Panc1 (cell line): ENCODE data around the gene KLRC4.

Experiments
- CTCF ChIP-seq: fragments of 450-650 bp; IDR thresholded peaks from 2 replicates; pipeline ENCODE4 v1.5.1; 2017; ENCODE audit warnings: mild to moderate bottlenecking
- POLR2AphosphoS5 ChIP-seq: IDR thresholded peaks from 2 replicates; pipeline ENCODE4 v1.6.1; 2012; ENCODE audit warnings: mild to moderate bottlenecking, low read depth, low read length, moderate library complexity
- TCF7L2 ChIP-seq: IDR thresholded peaks from 2 replicates; pipeline ENCODE4 v1.6.1; 2011; ENCODE audit warnings: mild to moderate bottlenecking, low read depth, low read length, inconsistent platforms

- TF ChIP-seq POLR2AphosphoS5 (no peak), CTCF (no peak), TCF7L2 (no peak)
Measured at GRCh38 chr12:10448236-10448635, 38.7 kb upstream of the KLRC4 start.
